Central memory CD8-positive, alpha-beta T cell (primary cell): ENCODE results near the gene BANK1.

Experiments used
- ATAC-seq: fragments of 150-1000 bp; cut with Tn5 transposase; replicated peaks from 2 replicates; pipeline ENCODE4 v1.10.0; 2022; ENCODE audit warnings: mild to moderate bottlenecking, moderate FRiP score, moderate number of reproducible peaks; ENCODE audit not compliant: poor library complexity, severe bottlenecking; ENCODE audit errors: extremely low read depth
- DNase-seq, 2 donors: peaks; one replicate each; pipeline ENCODE4 v3.0.0; 2021; ENCODE audit warnings: low spot score in 2 of 2
- H3K27ac Mint-ChIP-seq: one replicate; pipeline ENCODE4 v1.8.0; 2022; ENCODE audit warnings: low read depth, mild to moderate bottlenecking, moderate library complexity, mixed read lengths
- H3K27me3 Mint-ChIP-seq: one replicate; pipeline ENCODE4 v1.8.0; 2022; ENCODE audit warnings: mixed read lengths
- H3K36me3 Mint-ChIP-seq: one replicate; pipeline ENCODE4 v1.8.0; 2022; ENCODE audit warnings: mild to moderate bottlenecking, moderate library complexity, mixed read lengths; ENCODE audit not compliant: insufficient read depth
- H3K4me1 Mint-ChIP-seq: one replicate; pipeline ENCODE4 v1.8.0; 2022; ENCODE audit warnings: mixed read lengths
- H3K4me3 Mint-ChIP-seq: one replicate; pipeline ENCODE4 v1.8.0; 2022; ENCODE audit warnings: mild to moderate bottlenecking, moderate library complexity, mixed read lengths
- H3K9me3 Mint-ChIP-seq: one replicate; pipeline ENCODE4 v1.8.0; 2022; ENCODE audit warnings: mixed read lengths

The BANK1 gene

DNA sequence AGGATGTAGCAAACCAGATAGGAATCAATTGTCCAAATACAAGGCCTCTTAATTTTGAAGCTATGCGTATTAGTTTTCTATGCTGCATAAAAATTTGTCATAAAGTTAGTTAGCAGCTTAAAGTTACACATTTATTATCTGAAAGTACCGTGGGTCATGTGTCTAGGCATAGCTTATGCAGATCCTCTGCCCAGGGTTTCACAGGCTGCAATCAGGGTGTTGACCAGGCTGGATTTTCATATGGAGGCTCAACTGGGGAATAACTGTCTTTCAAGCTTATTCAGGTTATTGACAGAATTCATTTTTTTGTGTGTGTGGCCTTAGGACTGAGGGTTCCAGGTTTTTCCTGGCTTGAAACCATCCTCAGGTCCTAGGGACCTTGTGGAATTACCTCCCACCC, 289.7 kb downstream of the BANK1 start:
- DNase-seq: no peak
- H3K4me1 Mint-ChIP-seq: no peaks in the 10 kb centered on the region

DNA sequence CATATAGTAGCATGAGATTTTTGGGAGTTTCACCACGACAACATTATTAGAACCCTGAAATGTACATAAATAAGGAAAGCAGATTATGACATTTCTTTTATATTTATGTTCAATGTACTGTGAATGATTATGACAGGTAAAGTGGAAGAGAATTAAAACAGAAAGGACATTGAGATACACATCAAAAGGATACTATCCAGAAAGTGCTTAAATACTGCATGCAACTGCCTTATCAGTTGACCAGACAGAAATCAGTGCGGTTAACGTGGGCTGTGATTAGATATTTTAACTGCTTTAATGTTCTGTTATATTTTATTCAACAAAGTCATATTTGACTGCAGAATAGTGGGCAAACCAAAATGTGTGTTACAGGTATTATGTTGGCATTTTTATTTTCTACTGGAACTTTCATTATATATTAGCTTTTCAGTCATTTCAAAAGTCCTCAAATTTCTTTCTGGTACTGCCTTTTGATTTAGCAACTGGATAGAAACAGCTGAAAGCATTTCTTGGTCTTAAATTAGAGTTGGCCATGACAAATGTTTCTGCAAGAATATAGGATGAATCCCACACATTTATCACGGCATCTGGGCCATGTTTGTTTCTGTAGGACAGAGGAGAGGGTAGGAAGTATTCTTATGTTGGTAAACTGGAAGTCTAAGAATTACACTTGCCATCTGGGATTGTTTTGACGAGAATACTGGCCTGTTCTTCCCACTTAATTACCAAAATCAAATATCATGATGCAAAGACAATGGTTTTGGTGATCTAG, 299.5 kb downstream of the BANK1 start:
- Mint-ChIP-seq H3K27ac (no peak overlapping the region), H3K4me3 (no peak overlapping the region), H3K4me1 (no peaks in the 10 kb centered on the region), H3K36me3 (no peaks in the 10 kb centered on the region), H3K27me3 (peaks cover 10% of the 10 kb centered on the region), H3K9me3 (peaks cover 7% of the 10 kb centered on the region)
- DNase-seq (no peak), ATAC-seq (no peak)

More for the DNA sequence above, 289.7 kb downstream of the BANK1 start:
- Mint-ChIP-seq H3K27me3 (no peaks in the 10 kb centered on the region), H3K27ac (no peak overlapping the region), H3K4me3 (no peak overlapping the region), H3K9me3 (no peaks in the 10 kb centered on the region), H3K36me3 (no peaks in the 10 kb centered on the region)
- ATAC-seq: no peak

DNA sequence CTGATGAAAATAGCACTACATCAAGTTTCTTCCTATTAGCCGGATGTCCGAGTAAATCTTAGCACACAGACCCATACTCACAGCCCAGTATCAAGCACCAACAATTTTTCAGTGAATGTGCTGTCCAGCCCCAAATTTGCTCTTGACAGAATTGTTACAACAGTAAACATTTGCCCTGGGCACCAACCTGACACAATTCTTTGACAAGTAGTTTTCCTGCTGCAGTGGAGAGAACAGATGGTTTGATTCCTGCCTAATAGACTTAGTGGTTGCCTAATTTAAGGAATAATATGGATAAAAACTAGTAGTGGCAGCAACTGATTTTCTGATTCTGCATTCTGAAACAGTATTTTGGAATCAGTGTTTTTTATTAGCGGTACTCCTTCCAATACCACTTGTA, 301.1 kb downstream of the BANK1 start:
- DNase-seq (no peak), ATAC-seq (no peak)
- Mint-ChIP-seq H3K4me3 (no peak overlapping the region), H3K4me1 (no peaks in the 10 kb centered on the region), H3K27ac (no peak overlapping the region), H3K36me3 (peaks cover 1% of the 10 kb centered on the region), H3K9me3 (peaks cover 7% of the 10 kb centered on the region), H3K27me3 (peaks cover 10% of the 10 kb centered on the region)

DNA sequence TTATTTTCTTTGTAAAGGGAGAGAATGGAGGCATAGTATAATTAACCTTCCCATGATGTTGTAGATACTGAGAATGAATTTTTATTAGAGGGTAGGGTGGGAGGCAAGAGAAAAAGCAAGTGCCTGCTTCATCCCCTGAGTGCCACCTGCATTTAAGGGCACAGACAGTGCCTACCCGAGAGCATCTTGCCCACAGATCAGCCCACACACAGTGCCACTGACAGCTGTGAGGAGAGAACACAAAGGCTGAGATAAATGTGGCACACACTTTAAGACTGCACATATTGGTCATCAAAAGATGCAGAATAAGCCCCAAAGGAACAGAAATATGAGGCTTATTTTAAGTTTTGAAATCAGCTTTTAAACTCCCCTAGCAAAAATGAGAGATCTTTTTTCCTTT, 304.0 kb downstream of the BANK1 start:
- H3K36me3 Mint-ChIP-seq: peaks cover 3% of the 10 kb centered on the region
- DNase-seq: no peak
- ATAC-seq: no peak

DNA sequence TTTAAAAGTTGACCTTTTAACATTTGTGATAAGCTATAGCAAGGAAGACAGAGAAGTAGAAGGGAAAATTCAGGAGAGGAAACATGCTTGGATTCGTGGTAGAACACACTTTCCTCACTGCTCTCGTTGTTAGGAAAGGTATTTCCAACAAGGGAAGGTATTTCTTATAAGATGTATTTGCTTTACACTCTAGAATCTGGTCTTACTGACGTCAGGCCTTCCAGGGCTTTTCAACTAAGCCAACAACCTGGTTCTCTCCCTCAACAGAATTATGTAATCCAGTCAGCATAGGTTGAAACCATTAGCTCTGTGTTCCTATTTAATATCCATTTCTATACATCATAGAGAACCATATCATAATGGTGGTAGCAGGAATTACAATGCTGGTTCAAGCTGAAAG, 312.8 kb downstream of the BANK1 start:
- Mint-ChIP-seq H3K36me3 (no peaks in the 10 kb centered on the region), H3K27me3 (no peaks in the 10 kb centered on the region), H3K9me3 (peaks cover 28% of the 10 kb centered on the region), H3K4me1 (no peaks in the 10 kb centered on the region), H3K27ac (no peak overlapping the region), H3K4me3 (no peak overlapping the region)
- ATAC-seq (no peak), DNase-seq (no peak)

More for the DNA sequence above, 304.0 kb downstream of the BANK1 start:
- Mint-ChIP-seq H3K27me3 (peaks cover 10% of the 10 kb centered on the region), H3K27ac (no peak overlapping the region), H3K9me3 (no peaks in the 10 kb centered on the region), H3K4me1 (no peaks in the 10 kb centered on the region), H3K4me3 (no peak overlapping the region)

DNA sequence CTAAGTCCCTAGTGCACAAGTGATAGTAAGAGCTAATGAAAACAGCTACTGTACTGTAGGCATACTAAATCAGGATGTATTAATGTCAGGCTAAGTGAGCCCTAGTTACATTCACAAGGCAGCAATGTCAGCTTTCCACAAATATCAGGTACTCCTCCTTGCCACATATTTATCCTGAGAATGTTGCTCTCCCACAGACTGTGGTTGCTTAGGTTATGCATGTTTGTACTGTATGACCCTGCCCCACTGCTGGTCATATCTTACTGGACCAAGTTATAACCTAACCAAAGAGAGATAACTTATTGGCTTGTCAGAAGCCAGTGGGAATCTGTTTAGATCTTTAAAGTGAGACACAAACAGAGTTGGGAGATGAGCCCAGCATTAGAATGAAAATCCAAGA, 313.7 kb downstream of the BANK1 start:
- ATAC-seq: no peak
- Mint-ChIP-seq H3K27me3 (no peaks in the 10 kb centered on the region), H3K27ac (no peak overlapping the region), H3K36me3 (no peaks in the 10 kb centered on the region), H3K4me1 (no peaks in the 10 kb centered on the region), H3K4me3 (no peak overlapping the region), H3K9me3 (peaks cover 28% of the 10 kb centered on the region)
- no peak for DNase-seq

DNA sequence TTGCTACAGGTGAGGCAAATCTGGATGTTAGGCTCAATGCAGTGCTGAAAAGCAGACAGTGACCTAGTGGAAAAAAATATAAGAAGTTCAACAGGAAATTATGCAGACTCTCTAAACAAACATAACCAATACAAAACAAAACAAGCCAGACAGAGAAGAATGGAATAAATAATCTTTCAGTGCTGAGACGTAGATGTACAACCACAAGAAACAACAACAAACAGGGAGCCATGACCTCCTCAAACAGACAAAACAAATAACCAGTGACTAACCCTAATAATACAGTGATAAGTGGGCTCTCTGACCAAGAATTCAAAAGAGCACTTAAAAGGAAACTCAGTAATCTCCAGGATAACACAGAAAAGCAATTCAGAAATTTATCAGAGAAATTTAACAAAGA, 315.5 kb downstream of the BANK1 start:
- DNase-seq (no peak), ATAC-seq (no peak)
- no peaks in the 10 kb centered on the region for H3K4me1 Mint-ChIP-seq
- H3K4me3 Mint-ChIP-seq: no peak overlapping the region
- H3K27ac Mint-ChIP-seq: no peak overlapping the region
- H3K36me3 Mint-ChIP-seq: no peaks in the 10 kb centered on the region
- peaks cover 28% of the 10 kb centered on the region for H3K9me3 Mint-ChIP-seq
- H3K27me3 Mint-ChIP-seq: no peaks in the 10 kb centered on the region

DNA sequence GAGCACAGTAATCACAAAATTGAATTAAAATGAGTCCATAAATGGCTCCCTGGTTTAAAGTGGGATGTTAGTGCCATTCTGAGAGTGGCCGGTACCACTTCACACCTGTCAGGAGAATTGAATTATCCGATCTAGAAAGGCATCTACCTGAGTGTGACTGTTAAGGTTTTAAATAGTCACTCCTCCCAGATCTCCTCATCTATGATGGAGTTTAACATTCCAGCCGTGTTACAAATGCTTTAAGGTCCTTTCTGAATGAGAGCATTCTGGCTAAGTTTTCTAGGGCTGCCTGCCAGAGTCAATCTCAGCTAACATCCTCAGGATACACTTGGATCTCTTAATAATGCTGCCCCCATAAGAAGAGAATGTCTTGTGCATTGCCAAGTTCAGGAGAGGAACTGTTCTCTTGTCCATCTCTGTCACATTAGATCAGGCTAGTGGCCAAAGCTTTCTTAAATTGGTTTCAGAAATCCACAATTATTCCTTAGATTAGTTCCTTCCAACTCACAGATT, 323.6 kb downstream of the BANK1 start:
- H3K36me3 Mint-ChIP-seq: no peaks in the 10 kb centered on the region
- no peaks in the 10 kb centered on the region for H3K4me1 Mint-ChIP-seq
- H3K9me3 Mint-ChIP-seq: no peaks in the 10 kb centered on the region
- ATAC-seq (no peak), DNase-seq (no peak)
- no peak overlapping the region for H3K4me3 Mint-ChIP-seq
- no peak overlapping the region for H3K27ac Mint-ChIP-seq
- H3K27me3 Mint-ChIP-seq: no peaks in the 10 kb centered on the region

DNA sequence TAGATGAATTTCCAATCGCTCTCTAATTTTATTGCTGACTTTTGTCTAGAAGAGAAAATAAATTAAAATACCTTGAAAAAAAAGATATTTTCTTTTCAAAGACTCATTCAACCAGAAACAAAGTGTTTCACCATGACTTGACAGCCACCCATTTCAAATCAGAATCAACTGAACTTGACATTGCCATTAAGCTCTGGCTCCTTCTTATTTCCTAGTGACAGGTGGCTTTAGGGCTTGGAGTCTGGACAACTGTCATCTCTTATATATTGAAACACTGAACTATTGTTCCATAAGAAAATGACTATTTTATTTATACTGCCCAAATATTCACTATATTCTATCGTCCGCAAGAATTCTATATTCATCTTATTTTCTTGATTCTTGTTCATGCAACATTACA, 325.6 kb downstream of the BANK1 start:
- no peak for ATAC-seq

DNA sequence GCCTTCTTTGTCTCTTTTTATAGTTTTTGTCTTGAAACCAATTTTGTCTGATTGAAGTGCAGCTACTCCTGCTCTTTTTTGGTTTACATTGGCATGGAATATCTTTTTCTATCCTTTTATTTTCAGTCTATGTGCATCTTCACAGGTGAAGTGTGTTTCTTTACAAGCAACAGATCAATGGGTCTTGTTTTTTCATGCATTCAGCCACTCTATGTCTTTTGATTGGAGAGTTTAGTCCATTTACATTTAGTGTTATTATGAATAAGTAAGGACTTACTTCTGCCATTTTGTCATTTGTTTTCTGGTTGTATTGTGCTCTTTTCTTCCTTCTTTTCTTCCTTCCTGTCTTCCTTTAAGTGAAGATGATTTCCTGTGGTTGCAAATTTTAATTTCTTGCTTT, 330.3 kb downstream of the BANK1 start:
- ATAC-seq (no peak), DNase-seq (no peak)
- Mint-ChIP-seq H3K4me1 (no peaks in the 10 kb centered on the region), H3K27me3 (peaks cover 6% of the 10 kb centered on the region), H3K9me3 (peaks cover 21% of the 10 kb centered on the region), H3K36me3 (no peaks in the 10 kb centered on the region), H3K27ac (no peak overlapping the region), H3K4me3 (no peak overlapping the region)

More for the DNA sequence above, 325.6 kb downstream of the BANK1 start:
- H3K9me3 Mint-ChIP-seq: peaks cover 5% of the 10 kb centered on the region
- no peaks in the 10 kb centered on the region for H3K4me1 Mint-ChIP-seq
- no peak overlapping the region for H3K27ac Mint-ChIP-seq
- no peaks in the 10 kb centered on the region for H3K36me3 Mint-ChIP-seq
- no peaks in the 10 kb centered on the region for H3K27me3 Mint-ChIP-seq
- H3K4me3 Mint-ChIP-seq: no peak overlapping the region
- DNase-seq: no peak
